ENCODE data around the gene RHBDD1.

GRCh38 chr2:226877491-226877890, 41.6 kb downstream of the RHBDD1 start:
- TF ChIP-seq CTCF (conservative IDR thresholded peaks at IDR 0.05; ENCODE audit: low read depth, low read length) (no peak), EZH2 (IDR thresholded peaks at IDR 0.05; ENCODE audit: borderline replicate concordance, low read depth, low read length, poor library complexity, severe bottlenecking) (no peak)

Measured in A673 (cell line).